ENCODE results near the gene TFDP1.

- TF ChIP-seq CTCF (IDR thresholded peaks at IDR 0.05), result no peak
- TF ChIP-seq EP300 (IDR thresholded peaks at IDR 0.05), result no peak
- no peak for TF ChIP-seq POLR2A (IDR thresholded peaks at IDR 0.05)
- TF ChIP-seq POLR2AphosphoS5 (IDR thresholded peaks at IDR 0.05), result no peak
These were observed 74.8 kb downstream of the TFDP1 start for GRCh38 chr13:113659337-113659736.

Measured in gastroesophageal sphincter (tissue), 3 donors.